ENCODE results near the gene SIRT3.

Gene SIRT3

GRCh38 chr11:257766-258493, 21.8 kb upstream of the SIRT3 start (continued):
- TF ChIP-seq CSRNP3 (CRISPR knock-in tag; IDR thresholded peaks at IDR 0.05) (no peak), POU6F1 (CRISPR knock-in tag; IDR thresholded peaks at IDR 0.05; ENCODE audit: borderline replicate concordance, low read depth) (no peak), ZFP3 (CRISPR knock-in tag; IDR thresholded peaks at IDR 0.05) (no peak), GLIS3 (CRISPR knock-in tag; IDR thresholded peaks at IDR 0.05) (no peak), ISL1 (CRISPR knock-in tag; IDR thresholded peaks at IDR 0.05) (no peak), RARB (CRISPR knock-in tag; IDR thresholded peaks at IDR 0.05) (no peak), ZNF565 (CRISPR knock-in tag; conservative IDR thresholded peaks at IDR 0.05; ENCODE audit: low read depth) (no peak), ZNF70 (CRISPR knock-in tag; IDR thresholded peaks at IDR 0.05) (no peak)

- no peak for ATAC-seq
- TF ChIP-seq ZC3H10 (CRISPR knock-in tag; IDR thresholded peaks at IDR 0.05) (no peak), OSR1 (CRISPR knock-in tag; IDR thresholded peaks at IDR 0.05) (no peak), PPARA (CRISPR knock-in tag; IDR thresholded peaks at IDR 0.05; ENCODE audit: borderline replicate concordance) (no peak), ZFP30 (CRISPR knock-in tag; IDR thresholded peaks at IDR 0.05) (no peak), TSHZ2 (CRISPR knock-in tag; IDR thresholded peaks at IDR 0.05) (no peak), CSRNP3 (CRISPR knock-in tag; IDR thresholded peaks at IDR 0.05) (no peak), ZNF70 (CRISPR knock-in tag; IDR thresholded peaks at IDR 0.05) (no peak)
Observed at GRCh38 chr11:256952-257737, 21.0 kb upstream of the SIRT3 start.

- TF ChIP-seq ZNF70 (CRISPR knock-in tag; IDR thresholded peaks at IDR 0.05) (no peak), TSHZ2 (CRISPR knock-in tag; IDR thresholded peaks at IDR 0.05) (no peak), CSDC2 (CRISPR knock-in tag; IDR thresholded peaks at IDR 0.05) (no peak), GLIS3 (CRISPR knock-in tag; IDR thresholded peaks at IDR 0.05) (no peak), BACH2 (CRISPR knock-in tag; IDR thresholded peaks at IDR 0.05; ENCODE audit: borderline replicate concordance) (no peak), CSRNP3 (CRISPR knock-in tag; IDR thresholded peaks at IDR 0.05) (no peak), ARNTL (CRISPR knock-in tag; IDR thresholded peaks at IDR 0.05; ENCODE audit: borderline replicate concordance, low read depth) (no peak), RARB (CRISPR knock-in tag; IDR thresholded peaks at IDR 0.05) (no peak), OSR1 (CRISPR knock-in tag; IDR thresholded peaks at IDR 0.05) (no peak), SNAI2 (CRISPR knock-in tag; IDR thresholded peaks at IDR 0.05) (no peak), ZNF8 (CRISPR knock-in tag; IDR thresholded peaks at IDR 0.05) (no peak)
- ATAC-seq, result no peak
Observed at GRCh38 chr11:255816-256215, 19.7 kb upstream of the SIRT3 start.

All from SK-N-SH treated with all-trans-retinoic acid at 6 μM for 48 hours (cell line).